HG02840 (cell line): ENCODE data around the gene ANXA3.
"Not testable (repeated sequence)": the region's sequence is repeated elsewhere in the genome, so short reads cannot be mapped to it uniquely, and the experiment has no call there.

ENCODE experiments used
- ATAC-seq: cut with Tn5 transposase; IDR thresholded peaks from one replicate; pipeline ENCODE4 v1.9.1; 2021; ENCODE audit warnings: mild to moderate bottlenecking, moderate library complexity, moderate number of reproducible peaks; ENCODE audit not compliant: unreplicated experiment, low FRiP score

The ANXA3 gene

DNA sequence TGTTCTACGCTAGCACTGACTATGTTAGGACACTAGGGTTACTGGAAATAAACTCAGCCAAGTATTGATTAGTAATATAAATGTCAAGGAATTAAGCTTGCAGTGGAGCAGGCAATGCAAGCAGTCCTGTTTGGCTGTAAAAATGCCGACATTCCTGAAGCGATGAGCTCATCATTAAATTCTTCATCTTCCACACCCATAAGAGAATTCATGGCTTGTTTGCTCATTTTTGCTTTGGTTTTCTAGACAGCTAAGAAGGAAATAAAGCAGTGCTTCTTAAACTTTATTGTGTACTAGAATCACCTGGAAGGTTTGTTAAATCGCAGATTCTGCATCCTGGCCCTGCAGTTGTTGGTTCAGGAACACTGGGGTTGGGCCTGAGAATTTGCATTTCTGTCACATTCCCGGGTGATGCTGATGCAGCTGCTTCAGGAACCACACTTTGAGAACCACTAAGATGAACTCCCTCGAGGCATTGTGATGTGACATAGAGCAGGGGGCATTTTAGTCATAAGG lies 17.8 kb downstream of the ANXA3 start:
- no peak for ATAC-seq

- no peak for ATAC-seq
Measured at GRCh38 chr4:78570117-78570516, 18.5 kb downstream of the ANXA3 start.

- no peak for ATAC-seq
Measured at GRCh38 chr4:78571804-78572203, 20.2 kb downstream of the ANXA3 start.

GRCh38 chr4:78578674-78579425 lies 27.3 kb downstream of the ANXA3 start:
- ATAC-seq = no peak

GRCh38 chr4:78581618-78582017 lies 30.0 kb downstream of the ANXA3 start:
- no peak for ATAC-seq

DNA sequence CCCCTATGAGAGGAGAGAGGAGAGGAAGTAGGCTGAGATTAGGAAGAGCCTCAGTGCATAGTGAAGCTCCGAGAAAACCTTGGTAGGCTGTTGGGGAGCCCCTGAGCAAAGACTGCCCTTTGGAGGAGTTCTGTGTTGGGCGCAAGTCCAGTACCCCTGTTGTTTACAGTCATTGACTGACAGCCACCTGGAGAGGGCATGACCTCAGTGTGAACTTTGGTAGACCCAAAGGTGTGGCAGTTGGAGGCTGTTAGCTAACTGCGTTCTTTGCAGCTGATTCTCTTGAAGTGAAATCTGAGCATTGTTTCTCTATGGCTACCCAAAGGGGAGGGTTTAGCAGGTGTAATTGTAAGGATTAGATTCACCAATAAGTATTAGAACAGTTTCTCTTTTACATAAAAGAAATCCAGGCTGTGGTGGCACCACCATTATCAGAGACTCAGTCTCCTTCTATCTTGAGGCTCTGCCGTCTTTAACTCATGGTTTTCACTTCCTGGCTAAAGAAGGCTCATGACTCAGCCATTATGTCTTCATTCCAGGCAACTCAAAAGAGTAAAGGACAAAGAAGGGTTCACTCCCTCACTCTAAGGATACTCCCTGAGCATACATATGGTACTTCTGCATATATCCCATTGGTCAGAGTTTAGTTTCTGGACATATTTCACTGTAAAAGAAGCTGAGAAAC lies 33.4 kb downstream of the ANXA3 start:
- ATAC-seq = no peak

DNA sequence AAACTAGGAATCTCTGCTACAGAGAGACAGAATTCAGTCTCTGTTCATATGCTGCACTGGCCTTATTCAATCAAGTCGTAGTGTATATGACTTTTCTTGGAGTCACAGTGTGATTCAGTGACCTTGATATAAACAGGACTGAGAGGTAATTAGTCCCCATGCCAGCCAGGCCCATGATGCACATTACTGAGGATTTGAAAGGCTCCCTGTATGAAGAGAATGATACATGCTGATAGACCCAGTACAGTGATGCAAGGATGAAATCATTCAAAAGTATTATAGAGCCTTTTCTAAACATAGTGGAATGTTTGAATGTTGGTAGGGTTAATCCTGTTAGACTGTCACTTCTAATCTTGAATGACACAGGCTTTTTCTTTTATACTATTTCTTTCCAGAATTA lies 34.1 kb downstream of the ANXA3 start:
- no peak for ATAC-seq

DNA sequence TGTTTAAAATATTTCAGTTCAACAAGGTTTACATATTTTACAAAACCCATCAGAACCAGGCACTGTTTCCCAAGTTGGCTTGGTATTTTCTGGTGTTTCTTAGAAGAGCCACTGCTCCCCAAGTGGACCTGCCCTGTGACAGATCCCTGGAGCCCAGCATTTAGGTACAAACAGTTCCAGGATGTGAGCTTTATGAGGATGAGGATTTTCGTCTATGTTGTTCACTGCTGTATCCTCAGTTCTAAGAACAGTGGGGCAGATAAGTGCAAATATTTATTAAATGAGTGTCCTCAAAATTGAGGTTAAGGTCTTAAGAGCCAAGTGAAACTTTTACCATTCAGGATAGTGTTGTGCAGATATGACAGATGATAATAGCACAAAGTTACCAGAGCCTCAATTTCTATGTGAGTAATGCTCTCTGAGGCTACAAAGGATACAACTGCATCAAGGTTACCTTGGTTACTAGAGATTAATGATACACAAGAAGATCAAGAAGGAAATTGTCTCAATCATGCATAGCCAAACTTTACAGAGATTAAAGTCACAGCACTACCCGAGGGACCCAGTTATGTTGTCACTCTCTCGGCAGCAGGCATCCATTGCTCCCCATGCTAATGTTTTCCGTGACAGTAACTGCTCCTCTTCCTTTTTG lies 37.5 kb downstream of the ANXA3 start:
- ATAC-seq = no peak

DNA sequence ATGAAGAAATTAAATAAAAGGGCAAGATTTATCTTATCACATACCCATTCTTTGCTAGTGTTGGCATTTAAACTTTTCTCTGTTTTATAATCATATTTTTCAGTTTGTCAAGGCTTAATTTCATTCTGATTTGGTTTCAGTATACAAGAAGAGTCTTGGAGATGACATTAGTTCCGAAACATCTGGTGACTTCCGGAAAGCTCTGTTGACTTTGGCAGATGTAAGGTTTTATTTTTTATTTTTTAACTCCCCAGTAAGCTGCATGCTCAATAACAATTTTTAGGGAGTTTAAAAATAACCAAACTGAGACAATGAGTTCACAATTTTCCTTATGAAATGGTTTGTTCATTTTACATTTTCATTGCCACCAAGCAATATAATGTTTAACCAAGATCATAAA lies 39.8 kb downstream of the ANXA3 start:
- no peak for ATAC-seq

DNA sequence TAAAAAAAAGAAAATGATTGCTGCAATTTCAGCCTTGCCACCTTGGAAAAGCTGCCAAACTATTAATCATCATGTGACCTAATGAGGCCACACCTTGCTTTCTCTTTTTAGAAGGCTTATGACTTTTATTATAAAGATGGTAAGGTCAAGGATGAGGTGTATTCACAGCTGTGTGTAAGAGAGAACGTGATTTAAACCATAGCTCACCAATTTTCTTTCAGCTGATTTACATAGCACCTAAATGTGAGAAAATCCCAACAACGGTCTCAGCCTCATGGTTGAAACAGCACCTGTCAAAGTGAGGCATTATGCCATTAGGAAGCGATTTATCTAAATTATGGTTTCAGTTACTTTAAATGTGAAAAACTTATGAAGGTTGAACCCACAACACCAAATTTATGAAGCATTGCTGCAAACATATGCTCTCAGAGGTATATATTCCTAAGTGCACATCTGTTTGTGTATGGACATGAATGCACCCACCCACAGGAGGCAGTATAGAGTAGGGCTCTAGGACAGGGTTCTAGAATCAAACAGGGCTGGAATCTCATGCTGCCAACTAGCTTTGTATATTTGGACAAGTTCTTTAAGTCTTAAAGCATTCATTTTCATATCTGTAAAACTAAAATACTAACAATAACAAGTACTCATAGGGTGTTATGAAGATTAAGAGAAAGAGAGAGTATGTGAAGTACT lies 40.7 kb downstream of the ANXA3 start:
- ATAC-seq = peak; percentile 70

- no peak for ATAC-seq
Measured at GRCh38 chr4:78596111-78596742, 44.7 kb downstream of the ANXA3 start.

- not testable (repeated sequence) for ATAC-seq
Measured at GRCh38 chr4:78598431-78598830, 46.9 kb downstream of the ANXA3 start.

DNA sequence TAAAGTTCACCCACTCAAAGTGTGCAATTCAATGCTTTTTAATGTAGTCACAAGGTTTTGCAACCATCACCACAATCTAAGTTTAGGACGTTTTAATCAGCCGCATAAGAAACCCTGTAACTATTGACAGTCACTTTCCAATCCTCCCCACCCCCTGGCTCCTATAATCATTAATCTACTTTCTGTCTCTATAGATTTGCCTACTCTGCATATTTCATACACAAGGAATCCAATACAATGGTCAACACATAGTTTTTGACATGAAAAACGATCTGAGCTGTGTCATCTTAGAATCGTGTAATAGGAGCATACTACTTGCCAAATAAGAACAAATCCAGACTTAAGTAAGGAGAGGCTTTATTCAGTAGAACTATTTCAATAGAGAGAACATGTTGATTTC lies 47.6 kb downstream of the ANXA3 start:
- no peak for ATAC-seq

DNA sequence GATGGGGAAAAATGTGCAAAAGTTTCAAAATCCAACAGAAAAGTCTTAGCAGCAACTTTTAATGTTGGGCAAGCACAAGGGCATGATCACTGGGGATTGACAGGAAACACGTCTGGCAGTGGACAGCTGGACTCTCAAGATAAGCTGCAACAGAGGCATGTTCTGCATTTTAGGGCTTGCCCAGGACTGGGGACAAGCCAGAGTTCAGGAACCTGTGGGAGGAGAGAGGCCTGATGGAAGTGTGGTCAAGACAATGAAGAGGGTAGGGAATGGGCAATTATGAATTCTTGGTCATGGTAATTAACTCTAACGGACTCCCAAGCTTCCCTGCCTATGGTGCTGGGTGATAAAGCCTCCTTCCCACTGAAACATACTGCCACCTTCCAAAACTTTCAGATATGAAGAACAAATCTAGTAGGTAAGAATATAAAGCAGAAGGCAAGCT lies 48.4 kb downstream of the ANXA3 start:
- no peak for ATAC-seq

DNA sequence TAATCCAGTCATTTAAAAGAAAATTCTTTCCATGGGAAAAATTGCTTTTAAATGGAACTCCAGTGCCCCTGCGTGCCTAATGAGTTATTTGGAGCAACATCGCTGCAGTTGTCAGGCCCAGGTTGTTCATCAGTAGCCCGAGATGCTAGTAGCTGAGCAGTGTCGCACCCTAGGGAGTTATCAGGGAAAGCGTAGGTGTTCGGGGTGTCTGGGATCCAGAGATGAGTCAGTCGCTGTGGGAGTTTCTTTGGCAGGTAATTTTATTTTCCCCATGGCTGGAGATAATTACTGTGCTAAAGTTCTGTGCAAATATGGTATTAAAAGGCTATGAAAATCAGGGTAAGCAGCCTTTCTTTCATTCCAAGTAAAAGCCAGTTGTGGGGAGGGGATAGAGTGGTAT lies 49.4 kb downstream of the ANXA3 start:
- ATAC-seq = no peak

DNA sequence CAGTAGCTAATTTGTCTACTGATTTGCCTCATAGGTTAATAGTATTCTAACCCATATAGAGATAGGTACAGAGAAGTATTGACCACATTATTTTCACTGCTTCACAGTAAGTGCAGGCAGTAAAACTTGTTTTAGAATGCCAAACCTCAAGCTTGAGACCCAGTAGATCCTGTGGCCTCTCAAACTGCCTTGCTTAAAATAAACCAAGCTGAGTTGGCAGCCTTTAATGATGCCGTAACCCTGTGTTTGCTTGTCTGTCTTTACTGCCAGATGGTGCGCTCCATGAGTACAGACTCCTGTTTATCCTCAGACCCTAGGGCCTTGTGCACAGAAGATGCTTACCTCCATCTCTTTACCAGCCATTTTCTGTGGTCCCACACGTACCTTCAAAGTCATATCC lies 50.8 kb downstream of the ANXA3 start:
- no peak for ATAC-seq

GRCh38 chr4:78603384-78603783 lies 51.8 kb downstream of the ANXA3 start:
- no peak for ATAC-seq

DNA sequence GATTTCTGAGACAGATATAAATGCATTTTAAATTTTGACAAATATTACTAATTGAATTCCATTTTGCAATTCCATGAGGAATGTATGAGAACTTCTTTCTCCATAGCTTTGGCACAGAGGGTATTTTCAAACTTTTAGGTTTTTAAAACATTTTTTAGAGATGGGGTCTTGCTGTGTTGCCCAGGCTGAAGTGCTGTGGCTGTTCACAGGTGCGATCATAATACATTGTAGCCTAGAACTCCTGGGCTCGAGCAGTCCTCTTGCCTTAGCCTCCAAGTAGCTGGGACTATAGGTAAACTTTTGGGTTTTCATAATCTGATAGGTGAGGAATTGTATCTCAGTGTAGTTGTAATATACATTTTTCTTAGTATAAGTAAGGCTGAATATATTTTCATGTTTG lies 53.4 kb downstream of the ANXA3 start:
- ATAC-seq = no peak

GRCh38 chr4:78606035-78606434 lies 54.5 kb downstream of the ANXA3 start:
- no peak for ATAC-seq

GRCh38 chr4:78606530-78607095 lies 55.0 kb downstream of the ANXA3 start:
- ATAC-seq = no peak
